GM18861 (cell line): ENCODE data around the gene ANGPTL4.
"Not testable (repeated sequence)": the region's sequence is repeated elsewhere in the genome, so short reads cannot be mapped to it uniquely, and the experiment has no call there.

Experiments
- ATAC-seq: cut with Tn5 transposase; IDR thresholded peaks from one replicate; pipeline ENCODE4 v1.9.1; 2021; ENCODE audit not compliant: unreplicated experiment

ANGPTL4 gene

GRCh38 chr19:8334458-8335342 lies 29.3 kb upstream of the ANGPTL4 start:
- no peak for ATAC-seq

- ATAC-seq = no peak
These were observed 28.4 kb upstream of the ANGPTL4 start for GRCh38 chr19:8335343-8336071.

GRCh38 chr19:8336072-8336569 lies 27.8 kb upstream of the ANGPTL4 start:
- ATAC-seq = no peak

DNA sequence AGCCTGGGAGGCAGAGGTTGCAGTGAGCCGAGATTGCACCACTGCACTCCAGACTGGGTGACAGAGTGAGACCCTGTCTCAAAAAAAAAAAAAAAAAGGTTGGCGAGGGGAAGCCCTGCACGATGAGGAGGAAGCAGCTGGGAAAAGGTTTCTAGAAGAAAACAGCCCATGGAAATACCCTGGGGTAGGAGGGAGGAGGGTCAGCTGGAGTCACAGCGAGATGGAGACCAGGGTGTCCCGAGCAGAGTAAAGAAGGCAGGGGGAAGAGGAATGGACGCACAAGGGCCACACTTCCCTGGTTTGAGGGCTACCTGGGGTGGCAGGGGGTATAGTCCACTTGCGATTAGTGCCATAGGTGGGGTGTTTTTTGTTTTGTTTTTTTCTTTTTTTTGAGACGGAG lies 27.3 kb upstream of the ANGPTL4 start:
- ATAC-seq = no peak

DNA sequence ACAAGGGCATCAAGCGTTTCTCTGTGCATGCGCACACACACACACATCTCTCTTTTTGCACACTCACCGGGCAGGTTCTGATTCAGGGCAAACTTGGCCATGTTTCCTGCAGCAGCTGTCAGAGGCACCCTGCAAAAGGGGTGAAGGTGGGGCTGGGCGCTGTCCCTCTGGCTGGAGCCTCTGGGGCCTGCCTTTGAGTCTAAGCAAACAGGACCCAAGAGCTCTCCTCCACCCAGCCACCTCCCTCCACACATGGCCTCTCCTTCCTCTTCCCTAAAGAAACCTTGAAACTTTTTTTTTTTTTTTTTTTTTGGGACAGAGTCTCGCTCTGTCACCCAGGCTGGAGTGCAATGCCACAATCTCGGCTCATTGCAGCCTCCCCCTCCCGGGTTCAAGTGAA lies 26.2 kb upstream of the ANGPTL4 start:
- ATAC-seq = no peak

- ATAC-seq = no peak
These were observed 25.1 kb upstream of the ANGPTL4 start for GRCh38 chr19:8338835-8339234.

DNA sequence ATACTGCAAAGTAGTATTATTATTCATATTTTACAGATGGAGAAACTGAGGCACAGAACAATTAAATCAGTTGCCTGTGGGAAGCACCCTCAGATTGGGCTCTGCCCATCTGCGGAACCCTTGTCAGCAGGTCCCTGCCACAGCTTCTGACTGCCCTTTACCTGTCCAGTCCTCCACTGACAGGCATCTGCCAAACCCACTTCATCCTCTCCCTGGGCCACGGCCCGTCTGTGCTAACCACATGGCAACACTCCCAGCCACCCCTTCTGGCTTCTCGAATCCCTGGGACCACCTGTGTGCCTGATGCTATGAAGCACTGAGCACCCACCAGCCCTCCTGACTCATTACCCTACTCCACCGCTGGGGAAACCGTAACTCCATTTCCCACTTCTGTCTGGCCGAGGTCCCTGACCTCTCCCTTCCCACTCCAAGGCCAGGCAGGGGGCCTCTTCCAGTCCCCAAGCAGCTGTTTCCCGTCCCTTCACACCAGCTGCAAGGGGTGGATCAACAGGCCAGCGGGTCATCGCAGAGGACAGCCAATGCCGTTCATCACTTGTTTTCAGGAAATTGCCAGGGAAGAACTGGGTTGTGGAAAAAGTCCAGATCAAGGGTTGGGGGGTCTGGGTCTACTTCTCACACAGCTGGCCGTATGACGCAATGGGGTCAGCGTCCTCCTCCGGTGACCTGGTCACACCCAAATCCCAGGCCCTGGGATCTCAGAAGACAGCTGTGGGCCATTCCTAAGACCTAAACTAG lies 23.4 kb upstream of the ANGPTL4 start:
- ATAC-seq = no peak

GRCh38 chr19:8341504-8341903 lies 22.5 kb upstream of the ANGPTL4 start:
- not testable (repeated sequence) for ATAC-seq

- ATAC-seq = no peak
These were observed 21.7 kb upstream of the ANGPTL4 start for GRCh38 chr19:8342316-8342683.

DNA sequence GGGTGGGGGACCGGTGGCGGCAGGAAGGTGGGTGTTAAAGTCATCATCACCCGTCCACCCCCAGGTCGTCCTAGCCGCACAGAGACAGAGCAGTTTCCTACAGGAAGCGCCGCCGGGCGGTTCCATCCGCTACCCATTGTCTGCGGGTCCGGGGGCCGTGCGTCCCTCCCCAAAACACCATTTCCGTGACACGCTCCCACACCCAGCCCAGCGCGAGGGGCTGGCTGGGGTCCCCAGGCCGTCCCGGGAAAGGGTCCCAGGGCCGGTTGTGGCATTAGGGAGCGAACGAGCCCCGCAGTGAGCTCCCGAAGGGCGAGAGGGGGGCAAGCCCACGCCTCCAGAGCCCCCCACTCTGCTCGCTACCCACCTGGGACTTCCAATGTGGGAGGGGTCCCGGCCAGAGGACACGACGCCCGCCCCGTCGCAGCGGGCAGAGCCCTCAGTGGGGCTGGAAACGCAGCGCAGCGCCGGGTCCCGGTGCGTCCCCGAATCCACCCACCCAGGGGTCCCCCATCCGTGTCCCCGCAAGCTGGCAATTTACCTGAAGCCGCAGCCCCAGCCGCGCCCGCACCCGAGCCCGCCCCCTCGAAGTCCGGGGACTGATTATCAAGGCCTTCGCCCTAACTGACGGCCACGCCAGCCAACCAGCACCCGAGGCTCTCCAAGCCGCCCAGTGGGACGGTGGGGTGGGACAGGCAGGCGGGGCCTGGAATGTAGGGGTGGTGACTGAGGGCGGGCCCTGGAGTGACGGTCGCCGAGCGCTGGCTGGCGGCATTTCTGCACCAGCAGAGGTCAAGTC lies 21.1 kb upstream of the ANGPTL4 start, which contains the start of gene KANK3:
TSS of gene KANK3 (minus strand) at position 579 of the 799 bp plus-strand sequence. CDS start 5,434 bp downstream, outside the sequence.
- ATAC-seq = peak; percentile 77

DNA sequence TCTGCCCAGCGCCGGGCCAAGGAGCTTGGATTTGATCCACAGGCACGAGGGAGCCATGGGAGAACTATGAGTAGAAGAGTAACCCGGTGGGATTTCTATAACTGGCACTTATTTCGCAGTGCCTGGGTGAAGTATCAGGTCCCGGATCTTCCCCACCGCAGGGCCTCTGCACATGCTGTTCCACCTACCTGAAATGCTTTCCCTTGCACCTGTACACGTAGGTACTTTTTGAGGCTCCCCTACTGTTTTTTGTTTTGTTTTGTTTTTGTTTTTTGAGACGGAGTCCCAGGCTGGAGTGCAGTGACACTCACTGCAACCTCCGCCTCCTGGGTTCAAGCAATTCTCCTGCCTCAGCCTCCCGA lies 20.5 kb upstream of the ANGPTL4 start:
- ATAC-seq = no peak

- not testable (repeated sequence) for ATAC-seq
These were observed 14.2 kb upstream of the ANGPTL4 start for GRCh38 chr19:8349629-8350372.

GRCh38 chr19:8352134-8352827 lies 11.7 kb upstream of the ANGPTL4 start:
- no peak for ATAC-seq

GRCh38 chr19:8352845-8353244 lies 11.1 kb upstream of the ANGPTL4 start:
- not testable (repeated sequence) for ATAC-seq

- ATAC-seq = no peak
These were observed 8.1 kb upstream of the ANGPTL4 start for GRCh38 chr19:8355631-8356402.

DNA sequence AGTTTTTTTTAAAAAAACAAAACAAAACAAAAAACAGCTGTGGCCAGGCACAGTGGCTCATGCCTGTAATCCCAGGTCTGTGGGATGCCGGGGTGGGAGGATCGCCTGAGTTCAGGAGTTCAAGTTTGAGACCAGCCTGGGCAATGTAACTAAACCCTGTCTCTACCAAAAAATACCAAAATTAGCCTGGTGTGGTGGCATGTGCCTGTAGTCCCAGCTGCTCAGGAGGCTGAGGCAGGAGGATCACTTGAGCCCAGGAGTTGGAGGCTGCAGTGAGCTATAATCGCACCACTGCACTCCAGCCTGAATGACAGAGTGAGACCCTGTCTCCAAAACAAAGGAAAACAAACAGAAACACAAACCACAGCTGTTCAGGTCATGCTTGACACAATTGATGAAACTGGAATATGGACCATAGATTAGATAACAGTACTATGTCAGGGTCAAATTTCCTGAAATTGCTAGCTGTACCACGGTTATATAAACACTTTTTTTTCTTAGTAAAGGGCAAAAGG lies 6.9 kb upstream of the ANGPTL4 start:
- no peak for ATAC-seq

DNA sequence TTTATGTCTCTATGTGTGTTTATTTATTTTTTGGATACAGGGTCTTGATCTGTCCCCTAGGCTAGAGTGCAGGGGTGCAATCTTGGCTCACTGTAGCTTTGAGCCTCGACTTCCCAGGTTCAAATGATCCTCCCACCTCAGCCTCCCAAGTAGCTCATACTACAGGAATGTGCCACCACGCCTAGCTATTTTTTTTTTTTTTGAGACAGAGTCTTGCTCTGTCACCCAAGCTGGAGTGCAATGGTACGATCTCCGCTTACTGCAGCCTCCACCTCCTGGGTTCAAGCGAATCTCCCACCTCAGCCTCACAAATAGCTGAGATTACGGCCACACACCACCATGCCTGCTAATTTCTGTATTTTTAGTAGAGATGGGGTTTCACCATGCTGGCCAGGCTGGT lies 5.0 kb upstream of the ANGPTL4 start:
- ATAC-seq = no peak

GRCh38 chr19:8360196-8360595 lies 3.8 kb upstream of the ANGPTL4 start:
- ATAC-seq = no peak
